A549 (cell line): ENCODE data around the gene IFT43.

Experiments used
- POLR2A ChIP-seq: IDR thresholded peaks from 2 replicates; pipeline ENCODE4 v1.6.1; 2012; ENCODE audit warnings: mild to moderate bottlenecking, low read length
- ZSCAN20 ChIP-seq: fragments of 250-450 bp; sonication (Bioruptor Pico); IDR thresholded peaks from 2 replicates; pipeline ENCODE4 v1.8.0; 2022; ENCODE audit warnings: mild to moderate bottlenecking, moderate library complexity
- TF ChIP-seq, protein P1 (sequence below): fragments of >200 bp; sonication (Bioruptor Twin); formaldehyde crosslinking; IDR thresholded peaks from 3 replicates; pipeline ENCODE4 v1.5.1; 2016

- TF ChIP-seq ZSCAN20 (CRISPR knock-in tag) (no peak), POLR2A (no peak)
- TF ChIP-seq, protein P1, sequence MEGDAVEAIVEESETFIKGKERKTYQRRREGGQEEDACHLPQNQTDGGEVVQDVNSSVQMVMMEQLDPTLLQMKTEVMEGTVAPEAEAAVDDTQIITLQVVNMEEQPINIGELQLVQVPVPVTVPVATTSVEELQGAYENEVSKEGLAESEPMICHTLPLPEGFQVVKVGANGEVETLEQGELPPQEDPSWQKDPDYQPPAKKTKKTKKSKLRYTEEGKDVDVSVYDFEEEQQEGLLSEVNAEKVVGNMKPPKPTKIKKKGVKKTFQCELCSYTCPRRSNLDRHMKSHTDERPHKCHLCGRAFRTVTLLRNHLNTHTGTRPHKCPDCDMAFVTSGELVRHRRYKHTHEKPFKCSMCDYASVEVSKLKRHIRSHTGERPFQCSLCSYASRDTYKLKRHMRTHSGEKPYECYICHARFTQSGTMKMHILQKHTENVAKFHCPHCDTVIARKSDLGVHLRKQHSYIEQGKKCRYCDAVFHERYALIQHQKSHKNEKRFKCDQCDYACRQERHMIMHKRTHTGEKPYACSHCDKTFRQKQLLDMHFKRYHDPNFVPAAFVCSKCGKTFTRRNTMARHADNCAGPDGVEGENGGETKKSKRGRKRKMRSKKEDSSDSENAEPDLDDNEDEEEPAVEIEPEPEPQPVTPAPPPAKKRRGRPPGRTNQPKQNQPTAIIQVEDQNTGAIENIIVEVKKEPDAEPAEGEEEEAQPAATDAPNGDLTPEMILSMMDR: no peak
Measured at GRCh38 chr14:76089575-76089974, 104.0 kb downstream of the IFT43 start.
